GM12878 (cell line): Measurements from ENCODE around the gene KRTAP5-3. TPM values are rescaled to one million over a fixed set of nuclear protein-coding genes. Genes with fewer than 3 reads are reported as not detected.

Experiments
- ATAC-seq: fragments of 200-7000 bp; cut with Tn5 transposase; 3 replicates; pipeline ENCODE4 v1.9.1; 2020; ENCODE audit warnings: mild to moderate bottlenecking, moderate library complexity
- BruUV-seq: library from RNA; stranded (reverse); fragments of 400-500 nt; replicated peaks from 2 replicates; lab custom pipeline; 2021; lab: Mats Ljungman, UMichigan
- CTCF ChIA-PET: fragments of 300-600 bp; sonication (Branson Sonifier 250); formaldehyde crosslinking; extraction: SDS; loops from one replicate; lab custom pipeline; 2021; ENCODE audit warnings: inconsistent platforms; lab: Yijun Ruan, JAX
- POLR2A ChIA-PET: fragments of 350-600 bp; formaldehyde crosslinking; extraction: SDS; loops from one replicate; lab custom pipeline; 2021; ENCODE audit warnings: inconsistent platforms; lab: Charles Lee
- RAD21 ChIA-PET: fragments of 300-600 bp; sonication (Branson Sonifier 250); formaldehyde crosslinking; loops from one replicate; lab custom pipeline; 2023; ENCODE audit warnings: antibody characterized with exemption; ENCODE audit not compliant: unreplicated experiment; lab: Charles Lee
- SMC1A ChIA-PET: fragments of 300-600 bp; sonication (Branson Sonifier 250); formaldehyde crosslinking; loops from one replicate; lab custom pipeline; 2023; ENCODE audit not compliant: unreplicated experiment, uncharacterized antibody; lab: Charles Lee
- DNase-seq: peaks from one replicate; pipeline ENCODE4 v3.0.0-alpha.2; 2011; ENCODE audit warnings: low read depth, low spot score
- FAIRE-seq: peaks from 3 replicates; lab custom pipeline; 2011; peaks lifted over from hg19 to GRCh38; lab: Jason Lieb, UNC
- H2AFZ ChIP-seq: 2 replicates; pipeline ENCODE4 v1.6.0; 2011; ENCODE audit warnings: low read depth, low read length, control low read depth; ENCODE audit not compliant: control insufficient read depth
- H3K27ac ChIP-seq: 2 replicates; pipeline ENCODE4 v1.5.1; 2011; ENCODE audit warnings: control low read depth; ENCODE audit not compliant: control insufficient read depth, insufficient read depth
- H3K27me3 ChIP-seq, 2 experiments: replicated peaks in 1 of 2; 2 replicates each; pipeline versions ENCODE4 v1.6.0 to v1.6.1; 2011; ENCODE audit warnings: low read length in 1 of 2; ENCODE audit not compliant: control insufficient read depth in 2 of 2, insufficient read depth in 2 of 2
- H3K36me3 ChIP-seq, 2 experiments: 2 replicates each; pipeline ENCODE4 v1.5.1; 2011; ENCODE audit warnings: low read length in 1 of 2; ENCODE audit not compliant: control insufficient read depth in 2 of 2, insufficient read depth in 2 of 2
- H3K4me1 ChIP-seq: 2 replicates; pipeline ENCODE4 v1.6.1; 2011; ENCODE audit warnings: mild to moderate bottlenecking, low read length, moderate library complexity, mixed read lengths; ENCODE audit not compliant: control insufficient read depth, insufficient read depth
- H3K4me2 ChIP-seq: 2 replicates; pipeline ENCODE4 v1.6.0; 2011; ENCODE audit warnings: control low read depth; ENCODE audit not compliant: control insufficient read depth, insufficient read depth
- H3K4me3 ChIP-seq: fragments of 200-600 bp; sonication (generic); 2 replicates; pipeline ENCODE4 v1.5.1; 2016
- H3K79me2 ChIP-seq: 2 replicates; pipeline ENCODE4 v1.6.0; 2011; ENCODE audit warnings: low read length; ENCODE audit not compliant: control insufficient read depth, insufficient read depth
- H3K9ac ChIP-seq: 2 replicates; pipeline ENCODE4 v1.8.0; 2011; ENCODE audit warnings: low read length, control low read depth, mixed read lengths; ENCODE audit not compliant: control insufficient read depth, insufficient read depth
- H3K9me3 ChIP-seq: replicated peaks from 3 replicates; pipeline ENCODE4 v1.5.1; 2011; ENCODE audit warnings: mild to moderate bottlenecking, low read length; ENCODE audit not compliant: control insufficient read depth, insufficient read depth
- H4K20me1 ChIP-seq: 2 replicates; pipeline ENCODE4 v1.6.0; 2011; ENCODE audit not compliant: control insufficient read depth, insufficient read depth
- BCLAF1 ChIP-seq: fragments of 450-650 bp; IDR thresholded peaks from 2 replicates; pipeline ENCODE4 v1.6.1; 2017; ENCODE audit warnings: antibody characterized with exemption, mild to moderate bottlenecking, moderate library complexity
- BRCA1 ChIP-seq: IDR thresholded peaks from 2 replicates; pipeline ENCODE4 v1.6.1; 2011; ENCODE audit warnings: low read depth, low read length, improper control_type of control experiment
- CHD2 ChIP-seq: IDR thresholded peaks from 2 replicates; pipeline ENCODE4 v1.6.1; 2011; ENCODE audit warnings: low read depth, low read length, improper control_type of control experiment, borderline replicate concordance
- E2F4 ChIP-seq: IDR thresholded peaks from 2 replicates; pipeline ENCODE4 v1.6.1; 2012; ENCODE audit warnings: low read depth, low read length, improper control_type of control experiment
- HDAC2 ChIP-seq: fragments of 200-600 bp; sonication (generic); IDR thresholded peaks from 2 replicates; pipeline ENCODE4 v1.6.1; 2017
- HDAC6 ChIP-seq: fragments of 200-600 bp; sonication (generic); IDR thresholded peaks from one replicate; pipeline ENCODE4 v1.8.0; 2017; ENCODE audit warnings: antibody characterized with exemption; ENCODE audit not compliant: unreplicated experiment
- IKZF2 ChIP-seq, 2 experiments: fragments of 450-650 bp; IDR thresholded peaks; 2 replicates each; pipeline ENCODE4 v1.6.1; 2017; ENCODE audit warnings: mild to moderate bottlenecking in 2 of 2, moderate library complexity in 2 of 2
- POLR2AphosphoS5 ChIP-seq: IDR thresholded peaks from 2 replicates; pipeline ENCODE4 v1.6.1; 2011; ENCODE audit warnings: mild to moderate bottlenecking, low read length, inconsistent platforms
- SIX5 ChIP-seq: IDR thresholded peaks from 2 replicates; pipeline ENCODE4 v1.6.1; 2011; ENCODE audit warnings: mild to moderate bottlenecking, low read depth, low read length, moderate library complexity; ENCODE audit not compliant: severe bottlenecking
- SMAD5 ChIP-seq: IDR thresholded peaks from 2 replicates; pipeline ENCODE4 v1.6.1; 2016; ENCODE audit warnings: antibody characterized with exemption, low read depth
- SREBF1 ChIP-seq: IDR thresholded peaks from 2 replicates; pipeline ENCODE4 v1.6.1; 2012; ENCODE audit warnings: mild to moderate bottlenecking, low read length
- USF2 ChIP-seq: IDR thresholded peaks from 2 replicates; pipeline ENCODE4 v1.6.1; 2011; ENCODE audit warnings: low read depth, low read length, improper control_type of control experiment, borderline replicate concordance
- ZNF207 ChIP-seq: fragments of 450-650 bp; IDR thresholded peaks from 2 replicates; pipeline ENCODE4 v1.6.1; 2014; ENCODE audit warnings: antibody characterized with exemption, mild to moderate bottlenecking, borderline replicate concordance
- ZNF592 ChIP-seq: fragments of 450-650 bp; IDR thresholded peaks from 2 replicates; pipeline ENCODE4 v1.6.1; 2017; ENCODE audit warnings: mild to moderate bottlenecking, moderate library complexity
- WGBS: methylation state at CpG from one replicate; pipeline ENCODE4 v1.1.6; 2016; ENCODE audit warnings: low lambda C conversion rate; ENCODE audit not compliant: insufficient replicate concordance, insufficient coverage; ENCODE audit errors: missing lambda C conversion rate; 5-methylcytosine and 5-hydroxymethylcytosine counted together
- in situ Hi-C: fragments of 300-500 bp; cut with MboI; formaldehyde crosslinking; loops from 9 replicates; pipeline ENCODE4 v1.14.3; 2018; ENCODE audit warnings: mixed read lengths
- intact Hi-C: fragments of 100-400 bp; cut with micrococcal nuclease; formaldehyde crosslinking; loops from one replicate; pipeline ENCODE4 v1.14.2; 2022; ENCODE audit not compliant: unreplicated experiment
- polyA plus RNA-seq, 11 experiments: library from polyadenylated mRNA; depleted of rRNA in 4 of 11; unstranded in 6 of 11; stranded (reverse) in 5 of 11; fragments of >200 nt; fragmentation: Nextera tagmentation in 4 of 11; fragmentation: Illumina TruSeq in 1 of 11; extraction: Ambion mirVana in 4 of 11; extraction: Trizol in 1 of 11; gene quantifications; 1 replicate in 1 of 11; 2 replicates in 10 of 11; pipeline versions ENCODE4 v1.2.1 to v1.2.3, GENCODE V29; 2011 to 2016; ENCODE audit warnings: inconsistent platforms in 2 of 11, missing spikeins in 2 of 11, low read depth in 1 of 11
- total RNA-seq, 4 experiments: library from RNA; depleted of rRNA in 3 of 4; stranded (reverse); fragments of >200 nt in 3 of 4; fragmentation: Illumina TruSeq in 1 of 4; extraction: Trizol in 1 of 4; gene quantifications; 2 replicates each; pipeline versions ENCODE4 v1.2.1 to v1.2.3, GENCODE V29; 2013 to 2021

Gene KRTAP5-3
- total and polyA plus RNA-seq, 10 of the 15 experiments (the other 5 are each of a cell fraction or from before 2014, with no cell fraction given): not detected

GRCh38 chr11:1566381-1567051 is 41.7 kb downstream of the KRTAP5-3 start (continued):
- TF ChIP-seq BCLAF1 (no peak), HDAC2 (no peak), SIX5 (no peak), IKZF2 (IDR thresholded peaks at IDR 0.05) (no peak), HDAC6 (no peak)
- TF ChIP-seq, all 136 proteins: peak for 0

- ChIA-PET RAD21 (interaction anchor here (1.7 kb wide), 1 partner anchor 9 kb away, joined by 5 read pairs; no protein-coding TSS in a partner anchor), SMC1A (no interaction called here), CTCF (interaction anchor here (1.8 kb wide), 1 partner anchor 9 kb away, joined by 12 read pairs; no protein-coding TSS in a partner anchor), POLR2A (no interaction called here)
- H3K79me2 ChIP-seq: no peaks in the 10 kb centered on the region
- DNase-seq (no peak), ATAC-seq (no peak), FAIRE-seq (no peak)
- 18% methylated on average over 5 of the region's 5 CpGs for WGBS
- H3K9me3 ChIP-seq: no peaks in the 10 kb centered on the region
- no TSS peak for BruUV-seq
- H3K4me3 ChIP-seq: no peak overlapping the region
- no peak overlapping the region for H3K9ac ChIP-seq
- H3K27me3 ChIP-seq: peaks cover 0 to 3% of the 10 kb centered on the region in 2 experiments; a peak in 3 of 4 replicates
- no peak overlapping the region for H3K4me2 ChIP-seq
- H3K36me3 ChIP-seq: no peaks in the 10 kb centered on the region
- in situ Hi-C loops (no loop called here), intact Hi-C loops (no loop called here)
- no peaks in the 10 kb centered on the region for H3K4me1 ChIP-seq
- no peak overlapping the region for H2AFZ ChIP-seq
- H3K27ac ChIP-seq: no peak overlapping the region
- H4K20me1 ChIP-seq: no peaks in the 10 kb centered on the region
- TF ChIP-seq USF2: no peak
- TF ChIP-seq SREBF1: no peak
- TF ChIP-seq BRCA1: no peak
- TF ChIP-seq ZNF592: no peak
- TF ChIP-seq SMAD5: no peak
- no peak for TF ChIP-seq ZNF207
- TF ChIP-seq POLR2AphosphoS5: no peak
- no peak for TF ChIP-seq E2F4
- TF ChIP-seq CHD2: no peak
Measured at GRCh38 chr11:1565904-1566247, 42.4 kb downstream of the KRTAP5-3 start.
